K562 (cell line): ENCODE measurements around the gene USP38. TPM values are rescaled to one million over a fixed set of nuclear protein-coding genes. Genes with fewer than 3 reads are reported as not detected.
A peak's percentile ranks its signal among the peaks of the same experiment; 100 is the strongest.

Experiments
- ARID1B ChIP-seq: fragments of 450-650 bp; IDR thresholded peaks from 2 replicates; pipeline ENCODE4 v1.6.1; 2016; ENCODE audit warnings: antibody characterized with exemption, mild to moderate bottlenecking, inconsistent platforms
- CBFB ChIP-seq: sonication (generic); formaldehyde crosslinking; IDR thresholded peaks from 2 replicates; pipeline ENCODE4 v1.4.0; 2020; ENCODE audit warnings: mild to moderate bottlenecking, missing genetic modification reagents
- ELF4 ChIP-seq: fragments of 450-650 bp; formaldehyde crosslinking; IDR thresholded peaks from 2 replicates; pipeline ENCODE4 v1.4.0; 2022; ENCODE audit warnings: missing genetic modification characterization
- GTF2B ChIP-seq: IDR thresholded peaks from 2 replicates; pipeline ENCODE4 v1.6.1; 2011; ENCODE audit not compliant: insufficient read length; ENCODE audit errors: extremely low read depth
- HDGF ChIP-seq: fragments of 450-650 bp; IDR thresholded peaks from 2 replicates; pipeline ENCODE4 v1.6.1; 2016
- MIER1 ChIP-seq: fragments of 450-650 bp; IDR thresholded peaks from 2 replicates; pipeline ENCODE4 v1.6.1; 2016; ENCODE audit warnings: antibody characterized with exemption, mild to moderate bottlenecking, low read depth
- MTA3 ChIP-seq: fragments of 450-650 bp; formaldehyde crosslinking; IDR thresholded peaks from 2 replicates; pipeline ENCODE4 v1.6.1; 2017; ENCODE audit warnings: mild to moderate bottlenecking, borderline replicate concordance
- PCBP2 ChIP-seq: fragments of 200-400 bp; formaldehyde crosslinking; IDR thresholded peaks from 2 replicates; pipeline ENCODE4 v1.6.1; 2018; ENCODE audit warnings: low read length, low read depth, mild to moderate bottlenecking, moderate library complexity; ENCODE audit not compliant: poor library complexity, severe bottlenecking
- POLR2G ChIP-seq: fragments of 200-400 bp; formaldehyde crosslinking; IDR thresholded peaks from 2 replicates; pipeline ENCODE4 v1.6.1; 2017; ENCODE audit warnings: low read depth, mild to moderate bottlenecking, antibody characterized with exemption, low read length, moderate library complexity
- REST ChIP-seq, 2 experiments: fragments of 450-650 bp; formaldehyde crosslinking in 1 of 2; IDR thresholded peaks; 2 replicates each; pipeline versions ENCODE4 v1.4.0 to v1.6.1; 2014 to 2020; ENCODE audit warnings: mild to moderate bottlenecking in 2 of 2, borderline replicate concordance in 1 of 2, low read depth in 1 of 2
- SREBF1 ChIP-seq: fragments of 150-350 bp; IDR thresholded peaks from 2 replicates; pipeline ENCODE4 v1.6.1; 2014; ENCODE audit warnings: antibody characterized with exemption, low read depth, low read length, borderline replicate concordance
- ZNF277 ChIP-seq: fragments of 250-450 bp; sonication (Bioruptor Pico); IDR thresholded peaks from 2 replicates; pipeline ENCODE4 v1.8.0; 2022; ENCODE audit warnings: inconsistent platforms, mild to moderate bottlenecking, moderate library complexity, borderline replicate concordance
- ZNF518B ChIP-seq: fragments of 250-450 bp; sonication (Bioruptor Pico); IDR thresholded peaks from 2 replicates; pipeline ENCODE4 v1.5.0; 2021; ENCODE audit warnings: mild to moderate bottlenecking, moderate library complexity
- polyA plus RNA-seq, 8 experiments: library from polyadenylated mRNA; depleted of rRNA in 4 of 8; stranded (reverse) in 5 of 8; unstranded in 3 of 8; fragments of >200 nt; fragmentation: Nextera tagmentation in 2 of 8; fragmentation: Illumina TruSeq in 1 of 8; extraction: Ambion mirVana in 2 of 8; extraction: Trizol in 1 of 8; gene quantifications; 2 replicates each; pipeline versions ENCODE4 v1.2.1 to v1.2.3, GENCODE V29; 2011 to 2014; ENCODE audit warnings: inconsistent platforms in 1 of 8, missing spikeins in 1 of 8
- total RNA-seq, 7 experiments: library from RNA; depleted of rRNA in 6 of 7; stranded (reverse); fragments of >200 nt in 6 of 7; fragmentation: Illumina TruSeq in 2 of 7; extraction: Trizol in 2 of 7; gene quantifications; 2 replicates each; pipeline versions ENCODE4 v1.2.1 to v1.2.3, GENCODE V29; 2011 to 2021; ENCODE audit warnings: low replicate concordance in 1 of 7

USP38 gene
- total and polyA plus RNA-seq, 9 of the 15 experiments (the other 6 are each of a cell fraction or from before 2014, with no cell fraction given) = 4.2 to 20.6 (median 11.2) TPM

- TF ChIP-seq ZNF277 (CRISPR knock-in tag) (no peak), REST (IDR thresholded peaks at IDR 0.05; ENCODE audit: borderline replicate concordance) (no peak), REST (CRISPR knock-in tag; IDR thresholded peaks at IDR 0.05; ENCODE audit: low read depth) (0 out of 2 replicates have a peak, but pooled peaks have one; percentile 39), CBFB (CRISPR knock-in tag) (no peak), MIER1 (no peak), GTF2B (peak; percentile 15), SREBF1 (no peak), ELF4 (CRISPR knock-in tag) (no peak), POLR2G (peak; percentile 90), ZNF518B (no peak), MTA3 (peak; percentile 44; the same call in 1 of the 2 replicates), ARID1B (peak; percentile 31), HDGF (no peak), PCBP2 (no peak)
Measured at GRCh38 chr4:143184503-143185252, at the start of gene USP38 (continued).
